Type B pancreatic cell (in vitro differentiated cells): ENCODE results near the gene TNS4. TPM values are rescaled to one million over a fixed set of nuclear protein-coding genes. Genes with fewer than 3 reads are reported as not detected.

Experiments used
- DNase-seq: peaks from one replicate; pipeline ENCODE4 v3.0.0; 2021; ENCODE audit warnings: mixed read lengths; ENCODE audit not compliant: unreplicated experiment; ENCODE audit errors: extremely low spot score
- H3K27ac Mint-ChIP-seq: 2 replicates; pipeline ENCODE4 v1.8.0; 2021; ENCODE audit warnings: mild to moderate bottlenecking, mixed read lengths
- H3K27me3 Mint-ChIP-seq: 2 replicates; pipeline ENCODE4 v1.8.0; 2021; ENCODE audit warnings: mixed read lengths
- H3K36me3 Mint-ChIP-seq: 2 replicates; pipeline ENCODE4 v1.8.0; 2021; ENCODE audit warnings: mixed read lengths
- H3K4me1 Mint-ChIP-seq: one replicate; pipeline ENCODE4 v1.8.0; 2021; ENCODE audit warnings: mixed read lengths; ENCODE audit not compliant: unreplicated experiment
- H3K4me3 Mint-ChIP-seq: 2 replicates; pipeline ENCODE4 v1.8.0; 2021; ENCODE audit warnings: mild to moderate bottlenecking, mixed read lengths
- H3K9me3 Mint-ChIP-seq: 2 replicates; pipeline ENCODE4 v1.8.0; 2021; ENCODE audit warnings: mixed read lengths
- total RNA-seq: library from RNA; stranded (reverse); gene quantifications from 2 replicates; pipeline ENCODE4 v1.2.1, GENCODE V29; 2021; ENCODE audit warnings: low replicate concordance
- TF ChIP-seq, protein P1 (sequence below): fragments of 200-600 bp; sonication (generic); conservative IDR thresholded peaks from 2 replicates; pipeline ENCODE4 v1.5.0; 2021; ENCODE audit warnings: antibody characterized with exemption, mild to moderate bottlenecking

The TNS4 gene
- total RNA-seq, 1 donor from 2014 or later, result 2.3 TPM

DNA sequence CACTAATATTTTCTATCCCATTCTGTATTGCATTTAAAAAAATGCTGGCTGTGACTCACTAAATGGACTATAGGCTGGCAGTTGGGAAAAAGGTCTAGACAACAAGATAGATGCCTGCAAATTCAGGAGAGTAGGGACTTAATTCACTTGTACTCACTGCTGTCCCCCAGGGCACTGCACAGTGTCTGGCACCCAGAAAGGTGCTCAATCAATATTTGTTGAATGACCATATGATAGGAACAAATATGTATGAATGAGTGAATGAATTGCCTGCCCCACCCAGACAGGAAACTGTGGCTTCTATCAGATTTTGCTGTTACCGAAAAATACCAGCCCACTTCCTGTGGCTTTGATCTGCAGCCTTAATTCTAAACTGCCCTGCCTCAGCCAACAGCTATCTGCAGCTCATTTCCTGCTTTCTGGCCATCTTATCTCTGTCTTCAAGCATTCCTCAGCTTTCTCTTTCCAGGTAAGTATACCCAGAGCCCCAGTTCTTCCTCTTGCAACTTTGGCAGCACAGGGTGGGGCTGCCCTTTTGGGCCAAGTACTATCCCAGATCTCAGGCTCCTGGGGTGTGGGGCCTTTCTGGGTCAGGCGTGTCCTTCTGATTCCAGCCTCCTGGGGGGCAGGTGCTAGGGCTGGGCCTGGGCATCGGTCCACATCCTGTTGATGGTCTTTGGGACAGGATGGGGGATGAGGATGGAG is 15.3 kb upstream of the TNS4 start:
- TF ChIP-seq, protein P1, sequence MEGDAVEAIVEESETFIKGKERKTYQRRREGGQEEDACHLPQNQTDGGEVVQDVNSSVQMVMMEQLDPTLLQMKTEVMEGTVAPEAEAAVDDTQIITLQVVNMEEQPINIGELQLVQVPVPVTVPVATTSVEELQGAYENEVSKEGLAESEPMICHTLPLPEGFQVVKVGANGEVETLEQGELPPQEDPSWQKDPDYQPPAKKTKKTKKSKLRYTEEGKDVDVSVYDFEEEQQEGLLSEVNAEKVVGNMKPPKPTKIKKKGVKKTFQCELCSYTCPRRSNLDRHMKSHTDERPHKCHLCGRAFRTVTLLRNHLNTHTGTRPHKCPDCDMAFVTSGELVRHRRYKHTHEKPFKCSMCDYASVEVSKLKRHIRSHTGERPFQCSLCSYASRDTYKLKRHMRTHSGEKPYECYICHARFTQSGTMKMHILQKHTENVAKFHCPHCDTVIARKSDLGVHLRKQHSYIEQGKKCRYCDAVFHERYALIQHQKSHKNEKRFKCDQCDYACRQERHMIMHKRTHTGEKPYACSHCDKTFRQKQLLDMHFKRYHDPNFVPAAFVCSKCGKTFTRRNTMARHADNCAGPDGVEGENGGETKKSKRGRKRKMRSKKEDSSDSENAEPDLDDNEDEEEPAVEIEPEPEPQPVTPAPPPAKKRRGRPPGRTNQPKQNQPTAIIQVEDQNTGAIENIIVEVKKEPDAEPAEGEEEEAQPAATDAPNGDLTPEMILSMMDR, result no peak
- H3K4me3 Mint-ChIP-seq, result no peak overlapping the region
- H3K9me3 Mint-ChIP-seq, result no peaks in the 10 kb centered on the region
- no peaks in the 10 kb centered on the region for H3K36me3 Mint-ChIP-seq
- H3K27ac Mint-ChIP-seq, result peak overlapping the region; percentile 57
- H3K27me3 Mint-ChIP-seq, result peaks cover 23% of the 10 kb centered on the region
- peaks cover 18% of the 10 kb centered on the region for H3K4me1 Mint-ChIP-seq
- no peak for DNase-seq

DNA sequence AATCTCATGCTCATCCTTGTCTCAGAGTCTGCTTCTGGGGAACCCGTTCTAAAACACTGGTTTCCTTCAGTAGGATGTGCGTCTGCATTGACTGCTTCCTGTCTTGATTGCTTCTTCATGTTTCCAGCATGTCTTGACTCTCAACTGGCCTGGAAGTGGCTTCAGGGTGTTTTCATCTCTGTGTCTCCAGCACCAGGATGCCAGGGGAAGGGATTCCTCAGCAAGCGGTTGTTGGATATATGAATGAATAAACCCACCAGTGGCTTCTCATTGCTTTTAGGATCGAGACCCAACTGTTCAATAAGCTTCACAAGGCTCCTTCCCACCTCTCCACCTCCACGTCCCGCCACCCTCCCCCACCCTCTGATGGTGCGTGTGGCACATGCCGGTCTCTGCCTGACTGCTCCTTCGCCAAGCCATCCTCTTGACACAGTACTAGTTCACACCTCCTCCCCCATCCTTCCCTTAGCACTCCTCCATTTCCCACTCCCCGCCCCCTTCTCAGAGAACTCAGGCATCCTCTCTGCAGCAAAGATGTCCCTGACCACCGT is 14.1 kb upstream of the TNS4 start:
- H3K36me3 Mint-ChIP-seq, result no peaks in the 10 kb centered on the region
- H3K9me3 Mint-ChIP-seq, result no peaks in the 10 kb centered on the region
- H3K4me3 Mint-ChIP-seq, result no peak overlapping the region
- H3K4me1 Mint-ChIP-seq, result peaks cover 24% of the 10 kb centered on the region
- no peak for DNase-seq
- TF ChIP-seq, protein P1, result no peak
- H3K27me3 Mint-ChIP-seq, result peaks cover 23% of the 10 kb centered on the region
- H3K27ac Mint-ChIP-seq, result no peak overlapping the region

DNA sequence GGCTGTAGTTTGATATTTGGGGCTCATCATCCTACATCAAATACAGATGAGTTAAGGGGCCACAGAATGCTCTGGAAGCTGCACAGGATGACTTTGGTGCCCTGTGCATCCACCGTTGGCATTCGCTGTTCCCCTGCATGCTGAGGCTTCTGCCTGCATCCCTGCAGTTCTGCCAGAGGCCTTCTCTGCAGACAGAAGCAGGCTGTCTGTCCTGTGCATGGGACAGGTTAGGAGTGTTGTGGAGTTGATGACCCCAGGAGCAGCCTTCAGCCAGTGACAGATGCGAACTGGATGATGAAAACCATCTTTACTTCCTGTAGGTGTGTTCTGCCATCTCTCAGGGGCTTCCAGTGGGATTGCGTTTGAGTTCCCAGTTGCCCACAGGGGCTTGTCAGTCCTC is 13.6 kb upstream of the TNS4 start:
- no peak for DNase-seq

GRCh38 chr17:40514013-40514875 is 12.8 kb upstream of the TNS4 start:
- Mint-ChIP-seq H3K9me3 (no peaks in the 10 kb centered on the region), H3K4me3 (no peak overlapping the region), H3K4me1 (peaks cover 26% of the 10 kb centered on the region), H3K27ac (no peak overlapping the region), H3K36me3 (no peaks in the 10 kb centered on the region), H3K27me3 (peaks cover 25% of the 10 kb centered on the region)
- TF ChIP-seq, protein P1, result no peak
- DNase-seq, result no peak

More for the DNA sequence above, 13.6 kb upstream of the TNS4 start:
- Mint-ChIP-seq H3K4me3 (no peak overlapping the region), H3K36me3 (no peaks in the 10 kb centered on the region), H3K27ac (no peak overlapping the region), H3K9me3 (no peaks in the 10 kb centered on the region), H3K27me3 (peaks cover 25% of the 10 kb centered on the region), H3K4me1 (peaks cover 26% of the 10 kb centered on the region)
- TF ChIP-seq, protein P1, result no peak

DNA sequence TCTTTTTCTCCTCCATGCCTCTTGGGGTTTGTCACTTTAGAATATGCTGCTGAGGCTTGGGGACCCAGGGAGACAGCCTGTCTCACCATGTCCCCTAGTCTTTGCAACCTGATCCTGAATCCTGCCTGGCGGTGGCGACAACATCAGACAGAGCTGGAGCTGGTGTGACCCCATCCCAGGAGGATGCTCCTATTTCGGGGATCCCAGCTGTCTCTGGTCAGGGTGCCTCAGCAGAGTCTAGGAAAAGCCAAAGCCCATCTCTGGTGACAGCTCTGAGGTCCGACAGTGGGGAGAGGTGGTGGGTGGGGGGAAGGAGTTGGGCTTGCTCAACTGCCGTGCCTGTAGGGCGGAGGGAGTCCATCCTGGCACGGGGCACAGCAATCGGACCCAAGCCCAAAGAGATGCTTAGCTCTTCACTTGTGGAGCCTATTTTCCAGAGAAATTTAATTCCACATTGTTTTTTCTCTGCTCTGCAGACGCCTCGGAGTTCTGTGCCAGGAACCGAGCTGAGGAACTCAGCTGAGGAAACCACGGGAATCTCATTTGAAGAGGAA is 10.3 kb upstream of the TNS4 start:
- H3K27ac Mint-ChIP-seq, result no peak overlapping the region
- H3K36me3 Mint-ChIP-seq, result no peaks in the 10 kb centered on the region
- no peak for DNase-seq
- peaks cover 25% of the 10 kb centered on the region for H3K27me3 Mint-ChIP-seq
- H3K9me3 Mint-ChIP-seq, result no peaks in the 10 kb centered on the region
- no peak overlapping the region for H3K4me3 Mint-ChIP-seq
- peaks cover 22% of the 10 kb centered on the region for H3K4me1 Mint-ChIP-seq
- TF ChIP-seq, protein P1, result no peak
